Esophagus muscularis mucosa (tissue), 4 donors: Measurements from ENCODE around the gene NPRL2. TPM values are rescaled to one million over a fixed set of nuclear protein-coding genes. Genes with fewer than 3 reads are reported as not detected.

Experiments used
- DNase-seq: peaks from one replicate; pipeline ENCODE4 v3.0.0-alpha.2; 2017; ENCODE audit errors: extremely low spot score
- H3K27ac ChIP-seq, 4 donors: fragments of 200-600 bp; sonication (generic); replicated peaks in 1 of 4; 1 replicate in 3 of 4; 2 replicates in 1 of 4; pipeline ENCODE4 v1.5.1; 2016 to 2019; ENCODE audit warnings: mild to moderate bottlenecking in 1 of 4
- H3K27me3 ChIP-seq, 4 donors: fragments of 200-600 bp; sonication (generic); one replicate each; pipeline versions ENCODE4 v1.5.1 to v1.6.0; 2016 to 2019
- H3K36me3 ChIP-seq, 4 donors: fragments of 200-600 bp; sonication (generic); one replicate each; pipeline ENCODE4 v1.5.1; 2016 to 2019
- H3K4me1 ChIP-seq, 4 donors: fragments of 200-600 bp; sonication (generic); one replicate each; pipeline ENCODE4 v1.5.1; 2016 to 2019
- H3K4me3 ChIP-seq, 4 donors: fragments of 200-600 bp; sonication (generic); 1 replicate in 2 of 4; 2 replicates in 2 of 4; pipeline ENCODE4 v1.5.1; 2016 to 2019; ENCODE audit warnings: mild to moderate bottlenecking in 4 of 4, moderate library complexity in 1 of 4
- H3K9me3 ChIP-seq, 4 donors: fragments of 200-600 bp; sonication (generic); 1 replicate in 3 of 4; 2 replicates in 1 of 4; pipeline ENCODE4 v1.5.1; 2016 to 2019
- CTCF ChIP-seq, 3 experiments: fragments of 200-600 bp in 2 of 3; fragments of 450-650 bp in 1 of 3; sonication (generic) in 2 of 3; IDR thresholded peaks; one replicate each; pipeline ENCODE4 v1.5.1; 2017 to 2019; ENCODE audit warnings: antibody characterized with exemption in 3 of 3, mild to moderate bottlenecking in 2 of 3, moderate library complexity in 1 of 3
- EP300 ChIP-seq: sonication (generic); formaldehyde crosslinking; IDR thresholded peaks from one replicate; pipeline ENCODE4 v1.6.1; 2017; ENCODE audit warnings: antibody characterized with exemption
- POLR2A ChIP-seq: fragments of 450-650 bp; IDR thresholded peaks from one replicate; pipeline ENCODE4 v1.6.1; 2017; ENCODE audit warnings: antibody characterized with exemption, moderate library complexity, mild to moderate bottlenecking, low read depth
- POLR2AphosphoS5 ChIP-seq, 2 donors: sonication (generic); formaldehyde crosslinking; IDR thresholded peaks; one replicate each; pipeline ENCODE4 v1.6.1; 2017; ENCODE audit warnings: antibody characterized with exemption in 2 of 2
- WGBS: methylation state at CpG from one replicate; pipeline ENCODE4 v1.1.5; 2018; 5-methylcytosine and 5-hydroxymethylcytosine counted together
- intact Hi-C: fragments of 100-400 bp; cut with DNase I; formaldehyde crosslinking; loops from one replicate; pipeline ENCODE4 v1.15.1; 2023
- total RNA-seq, 4 donors: library from RNA; depleted of rRNA; stranded (reverse); fragments of >200 nt; gene quantifications; one replicate each; pipeline versions ENCODE4 v1.1.0 to v1.2.1, GENCODE V29; 2016

Gene NPRL2
- total RNA-seq, 4 donors from 2014 or later, result 10.4 to 16.7 (median 14.2) TPM

- intact Hi-C loops, result no loop called here
- WGBS, result 0% methylated on average over 6 of the region's 64 CpGs
- peaks cover 40 to 57% (median 45%) of the 10 kb centered on the region in 4 donors for H3K4me1 ChIP-seq
Measured at GRCh38 chr3:50358911-50359759, 8.6 kb upstream of the NPRL2 start, which contains the start of gene TMEM115. TMEM115 (minus strand) TSS chr3:50359521; CDS start chr3:50359063, 458 bp downstream.

GRCh38 chr3:50358355-50358910 is 7.9 kb upstream of the NPRL2 start:
- peaks cover 14 to 48% (median 30%) of the 10 kb centered on the region in 4 donors for H3K36me3 ChIP-seq
- H3K4me3 ChIP-seq, result peak overlapping the region; percentile 70 to 77 (median 74)
- H3K27ac ChIP-seq, result peak overlapping the region; percentile 85 to 91 (median 86)
- no peaks in the 10 kb centered on the region for H3K27me3 ChIP-seq
- DNase-seq, result no peak
- intact Hi-C loops, result no loop called here
- H3K4me1 ChIP-seq, result peaks cover 40 to 60% (median 43%) of the 10 kb centered on the region in 4 donors
- 74% methylated on average over 8 of the region's 24 CpGs for WGBS
- no peaks in the 10 kb centered on the region for H3K9me3 ChIP-seq
- no peak for TF ChIP-seq POLR2A
- TF ChIP-seq POLR2AphosphoS5 (IDR thresholded peaks at IDR 0.05), result no peak
- no peak for TF ChIP-seq EP300
- TF ChIP-seq CTCF (IDR thresholded peaks at IDR 0.05), result no peak

More at GRCh38 chr3:50358911-50359759, 8.6 kb upstream of the NPRL2 start, which contains the start of gene TMEM115:
- TF ChIP-seq POLR2AphosphoS5 (IDR thresholded peaks at IDR 0.05) (peak; percentile 92 to 94), EP300 (no peak), POLR2A (peak; percentile 66), CTCF (IDR thresholded peaks at IDR 0.05) (peak in 1 of 3 experiments; percentile 30)
- Histone ChIP-seq H3K4me3 (peak within 1 kb of the TSS; percentile 70 to 77 (median 74)), H3K36me3 (peaks cover 10 to 41% (median 23%) of the 10 kb centered on the region in 4 donors), H3K27me3 (no peaks in the 10 kb centered on the region), H3K27ac (peak within 1 kb of the TSS; percentile 85 to 91 (median 86)), H3K9me3 (no peaks in the 10 kb centered on the region)
- DNase-seq, result peak; percentile 99

- H3K27ac ChIP-seq, result peak overlapping the region; percentile 23 to 91 (median 86)
- 83% methylated on average over 1 of the region's 1 CpG for WGBS
- peaks cover 40 to 65% (median 44%) of the 10 kb centered on the region in 4 donors for H3K4me1 ChIP-seq
- no peak for DNase-seq
- no peaks in the 10 kb centered on the region for H3K27me3 ChIP-seq
- H3K9me3 ChIP-seq, result no peaks in the 10 kb centered on the region
- intact Hi-C loops, result no loop called here
- H3K36me3 ChIP-seq, result peaks cover 14 to 57% (median 38%) of the 10 kb centered on the region in 4 donors
- H3K4me3 ChIP-seq, result peak overlapping the region; percentile 70 to 77 (median 74)
- TF ChIP-seq POLR2A, result no peak
- no peak for TF ChIP-seq EP300
- TF ChIP-seq POLR2AphosphoS5 (IDR thresholded peaks at IDR 0.05), result no peak
- no peak for TF ChIP-seq CTCF (IDR thresholded peaks at IDR 0.05)
Measured at GRCh38 chr3:50357481-50357880, 6.9 kb upstream of the NPRL2 start.

- Histone ChIP-seq H3K9me3 (no peaks in the 10 kb centered on the region), H3K27me3 (no peaks in the 10 kb centered on the region), H3K4me1 (peaks cover 43 to 72% (median 50%) of the 10 kb centered on the region in 4 donors), H3K4me3 (peak overlapping the region; percentile 70 to 77 (median 74)), H3K36me3 (peaks cover 14 to 57% (median 38%) of the 10 kb centered on the region in 4 donors), H3K27ac (peak overlapping the region; percentile 15 to 91 (median 54))
- TF ChIP-seq POLR2AphosphoS5 (IDR thresholded peaks at IDR 0.05) (no peak), CTCF (IDR thresholded peaks at IDR 0.05) (no peak), EP300 (no peak), POLR2A (no peak)
- DNase-seq, result no peak
- intact Hi-C loops, result no loop called here
- 56% methylated on average over 5 of the region's 5 CpGs for WGBS
Measured at GRCh38 chr3:50356553-50356952, 6.0 kb upstream of the NPRL2 start.
